ENCODE data around the gene ANKRD18B. TPM values are rescaled to one million over a fixed set of nuclear protein-coding genes. Genes with fewer than 3 reads are reported as not detected.
"Not testable (repeated sequence)": the region's sequence is repeated elsewhere in the genome, so short reads cannot be mapped to it uniquely, and the experiment has no call there.

ANKRD18B gene
- total RNA-seq, 4 donors from 2014 or later, result not detected

DNA sequence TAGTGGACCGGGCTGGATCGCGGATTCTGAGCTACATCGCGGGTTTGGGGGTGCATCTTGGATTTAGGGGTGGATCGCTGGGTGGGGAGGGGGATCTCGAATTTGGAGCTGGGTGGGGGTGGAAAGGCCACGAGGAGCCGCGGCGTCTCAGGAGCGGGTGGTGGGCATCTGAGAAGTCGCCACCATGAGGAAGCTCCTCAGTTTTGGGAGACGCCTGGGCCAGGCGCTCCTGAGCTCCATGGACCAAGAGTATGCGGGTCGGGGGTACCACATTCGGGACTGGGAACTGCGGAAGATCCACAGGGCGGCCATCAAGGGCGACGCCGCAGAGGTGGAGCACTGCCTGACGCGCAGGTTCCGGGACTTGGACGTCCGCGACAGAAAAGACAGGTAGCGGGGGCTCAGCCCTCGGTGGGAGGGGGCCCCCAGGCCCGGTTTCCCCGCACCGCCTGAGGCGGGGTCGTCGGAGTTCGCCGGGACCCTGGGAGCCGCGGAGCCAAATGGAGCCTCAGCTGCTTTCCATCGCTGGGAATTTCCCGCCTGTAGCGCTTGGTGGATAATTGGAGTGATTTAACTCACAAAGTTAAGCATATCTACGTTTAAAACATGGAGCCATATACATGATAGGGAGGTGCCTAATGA is 376 bp downstream of the ANKRD18B start:
- no peak for DNase-seq (ENCODE audit: low spot score)
- TF ChIP-seq, protein P1, sequence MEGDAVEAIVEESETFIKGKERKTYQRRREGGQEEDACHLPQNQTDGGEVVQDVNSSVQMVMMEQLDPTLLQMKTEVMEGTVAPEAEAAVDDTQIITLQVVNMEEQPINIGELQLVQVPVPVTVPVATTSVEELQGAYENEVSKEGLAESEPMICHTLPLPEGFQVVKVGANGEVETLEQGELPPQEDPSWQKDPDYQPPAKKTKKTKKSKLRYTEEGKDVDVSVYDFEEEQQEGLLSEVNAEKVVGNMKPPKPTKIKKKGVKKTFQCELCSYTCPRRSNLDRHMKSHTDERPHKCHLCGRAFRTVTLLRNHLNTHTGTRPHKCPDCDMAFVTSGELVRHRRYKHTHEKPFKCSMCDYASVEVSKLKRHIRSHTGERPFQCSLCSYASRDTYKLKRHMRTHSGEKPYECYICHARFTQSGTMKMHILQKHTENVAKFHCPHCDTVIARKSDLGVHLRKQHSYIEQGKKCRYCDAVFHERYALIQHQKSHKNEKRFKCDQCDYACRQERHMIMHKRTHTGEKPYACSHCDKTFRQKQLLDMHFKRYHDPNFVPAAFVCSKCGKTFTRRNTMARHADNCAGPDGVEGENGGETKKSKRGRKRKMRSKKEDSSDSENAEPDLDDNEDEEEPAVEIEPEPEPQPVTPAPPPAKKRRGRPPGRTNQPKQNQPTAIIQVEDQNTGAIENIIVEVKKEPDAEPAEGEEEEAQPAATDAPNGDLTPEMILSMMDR (IDR thresholded peaks at IDR 0.05), result no peak
- ATAC-seq (ENCODE audit: low FRiP score), result no peak

DNA sequence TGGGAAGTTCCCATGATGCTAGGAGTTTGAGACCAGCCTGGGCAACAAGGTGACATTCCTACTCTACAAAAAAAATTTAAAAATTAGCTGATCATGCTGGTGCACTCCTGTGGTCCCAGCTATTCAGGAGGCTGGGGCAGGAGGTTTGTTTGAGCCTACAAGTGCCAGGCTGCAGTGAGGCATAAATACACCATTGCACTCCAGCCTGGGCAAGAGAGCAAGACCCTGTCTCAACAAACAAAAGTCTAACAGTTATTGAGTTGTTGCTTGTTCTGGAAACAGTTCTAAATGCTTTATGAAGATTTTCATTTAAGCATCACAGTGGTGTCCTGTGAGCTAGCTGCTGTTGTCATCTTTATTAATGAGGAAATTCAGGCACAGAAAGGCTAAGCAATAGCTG is 4.0 kb downstream of the ANKRD18B start:
- DNase-seq (ENCODE audit: low spot score); ATAC-seq (ENCODE audit: low FRiP score): not testable (repeated sequence)

DNA sequence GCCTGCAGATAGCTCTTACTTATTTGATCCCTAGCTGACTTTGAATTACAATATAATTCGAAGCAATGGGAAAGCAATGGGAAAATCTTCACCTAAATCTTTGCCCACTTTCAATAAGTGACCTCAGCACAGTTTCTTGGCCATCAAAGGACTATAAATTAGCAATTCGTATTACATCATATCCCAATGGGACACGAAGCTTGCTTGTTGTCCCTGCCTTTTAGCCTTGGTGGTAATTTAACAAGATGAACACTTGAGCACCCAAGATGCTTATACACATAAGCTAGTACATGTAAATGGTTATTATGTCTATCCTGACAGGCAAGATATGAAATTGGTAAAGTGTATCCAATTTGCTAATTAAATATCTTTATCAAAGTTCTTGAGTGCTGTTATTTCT is 9.9 kb downstream of the ANKRD18B start:
- ATAC-seq (ENCODE audit: low FRiP score); DNase-seq (ENCODE audit: low spot score): not testable (repeated sequence)

DNA sequence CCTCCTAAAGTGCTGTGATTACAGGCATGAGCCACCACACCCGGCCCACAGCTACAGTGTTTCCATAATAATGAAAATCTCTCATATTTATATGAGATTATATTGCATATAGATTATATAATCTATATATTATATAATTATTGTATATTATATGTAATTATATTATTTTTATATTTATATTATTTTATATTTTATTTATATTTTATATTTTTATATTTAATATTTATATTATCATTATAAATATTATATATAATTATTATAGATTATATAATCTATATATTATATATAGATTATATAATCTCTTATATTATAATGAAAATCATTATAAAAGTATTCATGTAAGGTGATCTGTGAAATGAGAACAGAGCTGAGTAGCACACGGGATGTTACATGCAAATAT is 11.5 kb downstream of the ANKRD18B start:
- ATAC-seq (ENCODE audit: low FRiP score) (no peak), DNase-seq (ENCODE audit: low spot score) (no peak)
- TF ChIP-seq, protein P1 (IDR thresholded peaks at IDR 0.05), result no peak

DNA sequence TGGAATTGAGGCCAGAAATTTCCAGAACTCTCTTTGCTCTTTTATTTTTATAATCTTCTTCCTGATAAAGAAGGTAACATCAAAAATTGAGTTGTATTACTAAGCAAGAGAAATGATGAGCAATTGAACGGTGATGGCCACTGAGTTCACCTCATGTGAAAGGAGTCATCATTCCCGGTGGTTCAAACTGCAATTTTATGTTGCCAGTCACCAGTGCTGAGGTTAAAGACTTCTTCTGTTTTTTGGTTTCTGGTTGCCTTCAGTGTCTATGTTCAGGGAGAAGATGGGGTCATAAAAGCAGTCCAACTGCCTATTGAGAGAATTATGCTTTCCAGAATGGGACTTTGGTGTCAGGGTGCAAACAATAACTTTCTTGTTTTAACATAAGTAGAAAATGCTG is 19.4 kb downstream of the ANKRD18B start:
- not testable (repeated sequence) for ATAC-seq (ENCODE audit: low FRiP score); DNase-seq (ENCODE audit: low spot score)

DNA sequence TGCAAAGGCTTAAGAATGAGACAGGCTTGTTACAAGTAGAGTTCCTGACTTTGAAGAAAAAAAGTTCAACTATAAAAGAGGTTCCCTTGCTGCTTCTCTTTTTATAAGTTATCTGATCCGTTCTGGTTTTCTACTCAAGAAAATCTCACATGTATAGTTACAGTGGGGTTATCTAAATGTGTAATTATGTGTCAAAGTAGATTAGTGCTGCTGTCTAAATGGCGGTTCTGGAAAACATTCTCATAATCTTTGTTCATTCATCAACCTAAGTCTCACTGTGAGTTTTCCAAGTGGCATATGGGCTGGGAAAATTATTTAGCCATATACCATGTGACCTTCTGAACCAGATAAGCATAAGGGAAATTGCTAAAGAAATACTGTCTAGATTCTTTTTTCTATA is 21.7 kb downstream of the ANKRD18B start:
- not testable (repeated sequence) for ATAC-seq (ENCODE audit: low FRiP score); DNase-seq (ENCODE audit: low spot score)

DNA sequence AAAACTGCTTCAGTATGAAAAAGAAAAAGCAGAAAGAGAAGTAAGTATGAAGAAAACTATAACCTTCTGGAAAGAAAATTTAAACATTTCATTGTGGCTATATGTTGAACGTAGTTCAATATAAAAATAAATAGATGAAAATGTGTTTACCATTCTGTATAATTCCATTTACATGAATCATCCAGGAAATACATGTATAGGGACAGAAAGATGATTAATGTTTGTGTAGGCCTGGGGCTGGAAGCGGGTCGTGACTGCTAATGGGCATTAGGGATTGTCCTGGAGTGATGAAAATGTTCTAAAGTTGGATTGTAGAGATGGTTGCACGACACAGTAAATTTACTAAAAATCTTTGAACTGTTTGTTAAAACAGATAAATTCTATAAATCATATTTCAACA is 24.8 kb downstream of the ANKRD18B start:
- not testable (repeated sequence) for DNase-seq (ENCODE audit: low spot score); ATAC-seq (ENCODE audit: low FRiP score)

DNA sequence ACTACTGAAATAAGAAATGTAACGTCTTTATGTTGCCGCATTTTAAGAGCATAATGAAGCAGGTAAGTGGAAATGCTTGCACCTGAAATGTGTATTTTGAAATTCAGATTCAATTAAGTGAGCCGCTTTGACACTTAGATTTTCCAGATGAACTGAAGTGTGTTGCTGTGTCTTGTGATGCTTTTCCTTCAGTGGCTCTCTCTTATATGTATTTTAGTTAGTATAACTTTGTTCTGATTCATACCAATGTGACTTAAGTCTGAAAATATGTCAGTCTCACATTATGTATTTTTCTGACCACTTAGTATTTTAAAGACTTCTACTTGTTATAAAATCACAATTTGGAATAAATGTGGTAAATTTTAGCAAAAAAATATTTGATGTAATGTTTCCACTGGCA is 25.4 kb downstream of the ANKRD18B start:
- not testable (repeated sequence) for DNase-seq (ENCODE audit: low spot score); ATAC-seq (ENCODE audit: low FRiP score)

DNA sequence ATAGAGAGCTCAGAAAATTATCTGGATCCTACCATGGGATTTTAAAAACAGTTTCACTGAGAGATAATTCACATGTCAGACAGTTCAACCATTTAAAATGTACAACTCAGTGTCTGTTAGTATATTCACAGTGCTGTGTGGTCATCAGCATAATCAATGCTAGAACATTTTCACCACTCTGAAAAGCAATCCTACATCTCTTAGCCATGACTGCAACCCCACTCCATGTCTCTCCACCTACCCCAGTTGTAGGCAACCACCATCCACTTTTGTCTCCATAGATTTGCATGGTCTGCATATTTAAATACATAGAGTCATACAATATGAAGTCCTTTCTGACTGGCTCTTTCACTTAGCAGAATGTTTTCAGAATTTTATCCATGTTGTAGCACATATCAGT is 27.1 kb downstream of the ANKRD18B start:
- not testable (repeated sequence) for ATAC-seq (ENCODE audit: low FRiP score); DNase-seq (ENCODE audit: low spot score)

DNA sequence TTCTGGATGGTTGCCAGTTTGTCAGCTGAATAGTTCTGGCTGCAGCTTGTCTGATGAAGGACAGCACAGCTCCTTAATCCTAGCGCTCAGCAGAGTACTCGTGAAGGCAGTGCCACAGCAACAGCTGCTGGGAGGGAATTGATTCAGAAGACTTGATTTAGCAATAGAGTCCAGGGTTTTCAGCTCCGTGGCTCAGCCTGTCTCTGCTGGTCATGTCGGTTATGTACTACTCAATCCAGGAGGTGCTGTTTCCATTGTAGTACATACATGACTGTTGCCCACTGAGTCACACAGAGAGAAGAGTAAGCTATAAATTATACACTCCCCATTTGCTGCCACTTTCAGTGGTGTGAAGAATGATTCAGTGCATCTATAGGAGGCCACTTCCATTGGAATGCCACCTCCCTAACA is 28.3 kb downstream of the ANKRD18B start:
- not testable (repeated sequence) for DNase-seq (ENCODE audit: low spot score); ATAC-seq (ENCODE audit: low FRiP score)

DNA sequence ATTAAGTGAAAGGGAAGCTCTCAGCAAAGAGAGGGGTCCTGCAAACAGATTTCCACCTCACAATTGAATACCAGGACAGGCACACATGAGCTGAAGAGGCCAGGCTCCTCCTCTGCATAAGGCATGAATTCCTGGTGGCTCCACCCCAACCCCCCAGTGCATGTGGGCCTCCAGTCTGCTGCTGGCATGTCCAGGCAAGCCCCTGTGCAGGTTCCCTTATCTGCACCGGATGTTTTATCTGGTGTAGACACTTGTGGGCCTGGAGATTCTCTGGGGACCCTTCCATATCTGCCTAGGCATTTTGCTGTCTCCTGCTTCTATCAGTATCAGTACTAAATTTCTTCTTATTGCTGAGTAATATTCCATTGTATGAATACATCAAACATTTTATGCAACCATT is 36.2 kb downstream of the ANKRD18B start:
- not testable (repeated sequence) for ATAC-seq (ENCODE audit: low FRiP score); DNase-seq (ENCODE audit: low spot score)

DNA sequence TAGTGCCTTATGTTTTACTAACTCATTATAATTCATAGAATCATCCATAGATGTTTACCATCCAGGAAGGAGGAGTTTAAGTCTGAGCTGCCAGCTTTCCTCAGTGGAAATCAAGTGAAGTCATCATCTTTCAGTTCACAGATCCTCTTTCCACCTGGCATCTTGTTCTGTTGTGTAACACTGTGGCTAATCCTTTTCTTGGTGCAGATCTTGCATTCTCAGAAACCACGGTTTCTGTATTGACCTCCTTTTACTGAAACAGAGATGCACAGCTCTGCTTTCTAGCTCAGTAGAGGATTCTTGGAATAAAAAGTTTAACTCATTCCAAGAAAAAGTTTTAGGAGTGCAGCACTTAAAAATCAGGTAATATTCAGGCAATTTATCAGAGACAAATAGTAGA is 38.1 kb downstream of the ANKRD18B start:
- DNase-seq (ENCODE audit: low spot score); ATAC-seq (ENCODE audit: low FRiP score): not testable (repeated sequence)

DNA sequence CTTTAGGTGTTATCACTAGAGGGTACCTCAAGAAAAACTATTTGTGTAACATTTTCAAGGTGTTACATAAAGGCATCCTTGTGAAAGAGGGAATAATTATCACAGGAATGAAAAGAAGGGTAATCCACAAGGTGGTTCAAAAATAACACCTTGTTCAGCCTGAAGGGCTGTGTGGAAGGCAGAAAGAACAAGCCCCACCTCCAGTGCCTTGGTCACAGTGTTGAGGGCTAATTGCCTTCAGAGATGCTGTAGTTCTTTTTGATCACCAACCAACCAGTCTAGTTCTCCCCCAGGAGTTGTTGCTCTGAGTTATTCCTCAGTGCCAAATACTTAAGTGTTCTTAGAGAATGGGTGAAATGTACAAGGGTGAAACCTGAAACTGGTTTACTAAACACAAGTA is 43.7 kb downstream of the ANKRD18B start:
- not testable (repeated sequence) for DNase-seq (ENCODE audit: low spot score); ATAC-seq (ENCODE audit: low FRiP score)

DNA sequence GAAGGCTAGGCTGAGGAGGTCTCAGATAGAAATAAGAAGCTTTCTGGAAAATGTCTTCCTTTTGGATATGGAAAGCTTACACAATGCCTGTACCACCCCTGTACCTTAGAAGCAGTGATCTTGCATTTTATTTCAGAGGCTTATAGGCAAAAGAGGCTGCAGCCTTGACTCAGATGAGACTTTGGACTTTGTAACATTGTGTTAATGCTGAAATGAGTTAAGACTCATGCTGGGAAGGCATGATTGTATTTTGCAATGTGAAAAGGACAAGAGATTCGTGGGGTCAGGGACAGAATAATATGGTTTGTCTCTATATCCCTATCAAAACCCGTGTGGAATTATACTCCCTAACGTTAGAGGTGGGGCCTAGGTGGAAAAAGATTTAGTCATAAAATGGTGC is 53.7 kb downstream of the ANKRD18B start:
- ATAC-seq (ENCODE audit: low FRiP score); DNase-seq (ENCODE audit: low spot score): not testable (repeated sequence)

DNA sequence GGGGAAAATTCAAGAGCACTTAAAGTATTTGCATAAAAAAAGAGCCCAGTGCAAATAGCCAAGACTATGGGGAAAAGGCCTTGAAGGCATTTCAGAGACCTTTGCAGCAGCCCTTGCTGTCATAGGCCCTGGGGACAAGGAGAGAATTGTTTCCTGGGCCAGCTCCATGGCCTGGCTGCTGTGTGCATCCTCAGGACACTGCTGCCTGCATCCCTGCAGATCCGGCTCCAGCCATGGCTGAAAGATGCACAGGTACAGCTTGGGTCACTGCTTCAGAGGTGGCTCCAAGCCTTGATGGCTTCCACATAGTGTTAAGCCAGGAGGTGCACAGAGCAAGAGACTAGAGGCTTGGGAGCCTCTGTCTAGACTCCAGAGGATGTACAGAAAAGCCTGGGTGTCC is 55.9 kb downstream of the ANKRD18B start:
- not testable (repeated sequence) for DNase-seq (ENCODE audit: low spot score); ATAC-seq (ENCODE audit: low FRiP score)

DNA sequence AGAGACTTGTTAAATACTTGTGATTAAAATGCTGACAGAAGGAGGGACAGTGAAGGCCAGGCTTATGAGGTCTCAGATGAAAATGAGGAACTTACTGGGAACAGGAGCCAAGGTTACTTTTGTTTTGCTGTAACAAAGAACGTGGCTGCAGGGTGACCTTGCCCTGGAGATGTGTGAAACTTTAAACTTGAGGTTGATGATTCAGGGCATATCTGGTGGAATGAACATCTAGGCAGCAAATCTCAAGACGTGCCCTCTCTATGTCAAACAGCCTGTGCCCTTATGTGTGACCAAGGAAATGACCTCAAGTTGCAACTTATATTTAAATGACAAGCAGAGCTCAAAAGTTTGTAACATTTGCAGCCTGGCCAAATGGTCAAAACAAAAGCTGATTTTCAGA is 58.6 kb downstream of the ANKRD18B start:
- not testable (repeated sequence) for DNase-seq (ENCODE audit: low spot score); ATAC-seq (ENCODE audit: low FRiP score)

DNA sequence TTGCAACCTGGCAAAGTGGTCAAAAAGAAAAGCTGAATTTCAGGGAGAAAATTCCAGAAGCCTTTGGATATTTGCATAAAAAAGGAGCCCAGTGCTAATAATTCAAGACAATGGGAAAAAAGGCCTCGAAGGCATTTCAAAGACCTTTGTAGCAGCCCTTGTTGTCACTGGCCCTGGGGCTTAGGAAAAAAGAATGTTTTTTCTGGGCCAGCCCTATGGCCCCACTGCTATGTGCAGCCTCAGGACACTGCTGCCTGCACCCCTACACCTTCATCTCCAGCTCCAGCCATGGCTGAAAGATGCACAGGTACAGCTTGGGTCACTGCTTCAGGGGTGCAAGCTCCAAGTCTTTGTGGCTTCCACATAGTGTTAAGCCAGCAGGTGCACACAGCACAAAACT is 62.1 kb downstream of the ANKRD18B start:
- ATAC-seq (ENCODE audit: low FRiP score); DNase-seq (ENCODE audit: low spot score): not testable (repeated sequence)

DNA sequence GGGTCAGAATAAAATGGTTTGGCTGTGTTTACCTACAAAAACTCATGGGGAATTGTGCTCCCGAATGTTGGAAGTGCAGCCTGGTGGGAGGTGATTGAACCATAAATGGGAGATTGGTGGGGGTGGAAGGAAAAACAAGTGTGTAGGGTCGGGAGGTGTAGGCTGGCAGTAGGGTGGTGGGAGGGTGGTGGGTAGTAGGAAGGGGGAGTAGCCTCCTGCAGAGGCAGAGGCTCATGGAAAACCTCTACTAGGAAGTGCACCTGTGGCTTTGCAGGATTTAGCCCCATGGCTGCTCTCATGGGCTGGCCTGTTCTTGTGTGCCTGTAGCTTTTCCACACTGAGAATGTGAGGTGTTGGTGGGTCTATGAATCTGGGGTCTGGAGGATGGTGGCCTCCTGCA is 63.7 kb downstream of the ANKRD18B start:
- not testable (repeated sequence) for ATAC-seq (ENCODE audit: low FRiP score); DNase-seq (ENCODE audit: low spot score)
